Measurements from ENCODE around the gene EREG.

DNA sequence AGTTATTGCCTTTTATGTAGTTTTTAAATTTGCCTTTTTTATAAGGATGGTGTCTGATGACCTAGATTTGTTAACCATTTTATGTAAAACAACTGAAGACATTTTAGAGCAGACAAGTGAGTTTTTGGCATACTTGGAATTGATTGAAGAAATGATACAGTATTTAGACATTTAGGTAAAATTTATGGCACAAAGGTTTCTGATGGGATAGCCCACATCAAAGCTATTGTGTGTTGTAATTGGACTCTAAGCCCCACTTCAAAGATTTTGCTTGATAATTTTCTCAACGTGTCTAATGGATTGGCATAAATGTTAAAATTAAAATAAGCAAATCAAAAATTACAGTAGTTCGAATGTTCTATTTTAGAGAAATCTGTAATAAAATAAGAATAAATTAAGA is 39.1 kb upstream of the EREG start:
- TF ChIP-seq, protein P1, sequence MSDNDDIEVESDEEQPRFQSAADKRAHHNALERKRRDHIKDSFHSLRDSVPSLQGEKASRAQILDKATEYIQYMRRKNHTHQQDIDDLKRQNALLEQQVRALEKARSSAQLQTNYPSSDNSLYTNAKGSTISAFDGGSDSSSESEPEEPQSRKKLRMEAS (IDR thresholded peaks at IDR 0.05): no peak
- TF ChIP-seq POLR2A (IDR thresholded peaks at IDR 0.05; ENCODE audit: borderline replicate concordance, extremely low read depth, insufficient read depth, insufficient read length) (no peak), JUND (IDR thresholded peaks at IDR 0.05) (no peak), EZH2phosphoT487 (IDR thresholded peaks at IDR 0.05; ENCODE audit: borderline replicate concordance) (no peak)
- TF ChIP-seq, protein P2, sequence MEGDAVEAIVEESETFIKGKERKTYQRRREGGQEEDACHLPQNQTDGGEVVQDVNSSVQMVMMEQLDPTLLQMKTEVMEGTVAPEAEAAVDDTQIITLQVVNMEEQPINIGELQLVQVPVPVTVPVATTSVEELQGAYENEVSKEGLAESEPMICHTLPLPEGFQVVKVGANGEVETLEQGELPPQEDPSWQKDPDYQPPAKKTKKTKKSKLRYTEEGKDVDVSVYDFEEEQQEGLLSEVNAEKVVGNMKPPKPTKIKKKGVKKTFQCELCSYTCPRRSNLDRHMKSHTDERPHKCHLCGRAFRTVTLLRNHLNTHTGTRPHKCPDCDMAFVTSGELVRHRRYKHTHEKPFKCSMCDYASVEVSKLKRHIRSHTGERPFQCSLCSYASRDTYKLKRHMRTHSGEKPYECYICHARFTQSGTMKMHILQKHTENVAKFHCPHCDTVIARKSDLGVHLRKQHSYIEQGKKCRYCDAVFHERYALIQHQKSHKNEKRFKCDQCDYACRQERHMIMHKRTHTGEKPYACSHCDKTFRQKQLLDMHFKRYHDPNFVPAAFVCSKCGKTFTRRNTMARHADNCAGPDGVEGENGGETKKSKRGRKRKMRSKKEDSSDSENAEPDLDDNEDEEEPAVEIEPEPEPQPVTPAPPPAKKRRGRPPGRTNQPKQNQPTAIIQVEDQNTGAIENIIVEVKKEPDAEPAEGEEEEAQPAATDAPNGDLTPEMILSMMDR (IDR thresholded peaks at IDR 0.05 in 2 of 3, conservative IDR thresholded peaks at IDR 0.05 in 1 of 3; ENCODE audit: borderline replicate concordance in 1 of 3, insufficient read depth in 1 of 3, low read depth in 2 of 3, low read length in 2 of 3): no peak

All from HCT116 (cell line).